Neural cell (in vitro differentiated cells): ENCODE measurements around the gene UBA1. TPM values are rescaled to one million over a fixed set of nuclear protein-coding genes. Genes with fewer than 3 reads are reported as not detected.

Experiments
- H2AFZ ChIP-seq: fragments of 200-600, 300-800 bp; sonication (generic), shearing (Covaris generic); 2 replicates; pipeline ENCODE4 v1.6.0; 2014; ENCODE audit warnings: low read depth, mild to moderate bottlenecking, antibody characterized with exemption, low read length, moderate library complexity
- H3F3A ChIP-seq: fragments of 200-600 bp; shearing (Covaris generic); 2 replicates; pipeline ENCODE4 v1.6.1; 2016; ENCODE audit warnings: mild to moderate bottlenecking, moderate library complexity, mixed read lengths, antibody characterized with exemption, low read length; ENCODE audit not compliant: insufficient read depth, poor library complexity, severe bottlenecking
- H3K27ac ChIP-seq: fragments of 200-600, 300-800 bp; sonication (generic), shearing (Covaris generic); 2 replicates; pipeline ENCODE4 v1.5.1; 2014; ENCODE audit warnings: mild to moderate bottlenecking, low read length, moderate library complexity
- H3K27me3 ChIP-seq: fragments of 300-800, 200-600 bp; sonication (generic), shearing (Covaris generic); 2 replicates; pipeline ENCODE4 v1.6.0; 2014; ENCODE audit warnings: mild to moderate bottlenecking, low read depth, low read length, moderate library complexity; ENCODE audit not compliant: insufficient read depth
- H3K36me3 ChIP-seq: fragments of 300-800, 200-600 bp; sonication (generic), shearing (Covaris generic); 2 replicates; pipeline ENCODE4 v1.5.1; 2014; ENCODE audit warnings: mild to moderate bottlenecking, antibody characterized with exemption, low read length, moderate library complexity; ENCODE audit not compliant: insufficient read depth
- H3K4me2 ChIP-seq: fragments of 300-800, 200-600 bp; sonication (generic), shearing (Covaris generic); 2 replicates; pipeline ENCODE4 v1.6.0; 2014; ENCODE audit warnings: mild to moderate bottlenecking, low read length
- H3K4me3 ChIP-seq: fragments of 300-800, 200-600 bp; sonication (generic), shearing (Covaris generic); 2 replicates; pipeline ENCODE4 v1.5.1; 2014; ENCODE audit warnings: mild to moderate bottlenecking, low read length, moderate library complexity
- H3K79me2 ChIP-seq: fragments of 200-600 bp; shearing (Covaris generic); replicated peaks from 2 replicates; pipeline ENCODE4 v1.6.0; 2014; ENCODE audit warnings: mild to moderate bottlenecking, low read length, moderate library complexity; ENCODE audit not compliant: insufficient read depth
- H3K9ac ChIP-seq: fragments of 300-800, 200-600 bp; sonication (generic), shearing (Covaris generic); 2 replicates; pipeline ENCODE4 v1.6.1; 2016; ENCODE audit warnings: mild to moderate bottlenecking, low read length, mixed read lengths
- H3K9me2 ChIP-seq: fragments of 200-600 bp; shearing (Covaris generic); 2 replicates; pipeline ENCODE4 v1.6.1; 2016; ENCODE audit warnings: mild to moderate bottlenecking, low read length, mixed read lengths; ENCODE audit not compliant: insufficient read depth
- H3K9me3 ChIP-seq: fragments of 200-600, 300-800 bp; sonication (generic), shearing (Covaris generic); 2 replicates; pipeline ENCODE4 v1.6.1; 2016; ENCODE audit warnings: mild to moderate bottlenecking, mixed run types, low read length, moderate library complexity, mixed read lengths
- H4K20me1 ChIP-seq: fragments of 200-600 bp; shearing (Covaris generic); 2 replicates; pipeline ENCODE4 v1.6.1; 2016; ENCODE audit warnings: mild to moderate bottlenecking, mixed run types; ENCODE audit not compliant: insufficient read depth
- EP300 ChIP-seq: fragments of 450-650 bp; conservative IDR thresholded peaks from 2 replicates; pipeline ENCODE4 v1.6.1; 2014; ENCODE audit warnings: antibody characterized with exemption, mild to moderate bottlenecking, moderate library complexity; ENCODE audit not compliant: poor library complexity, severe bottlenecking
- EZH2 ChIP-seq: fragments of 200-600, 300-800 bp; shearing (Covaris generic), sonication (generic); IDR thresholded peaks from 2 replicates; pipeline ENCODE4 v1.6.1; 2014; ENCODE audit warnings: antibody characterized with exemption, low read length, borderline replicate concordance, mild to moderate bottlenecking; ENCODE audit not compliant: insufficient read depth, poor library complexity, severe bottlenecking
- MXI1 ChIP-seq: fragments of 450-650 bp; conservative IDR thresholded peaks from 2 replicates; pipeline ENCODE4 v1.6.1; 2014; ENCODE audit warnings: antibody characterized with exemption, mild to moderate bottlenecking; ENCODE audit not compliant: poor library complexity, severe bottlenecking
- POLR2AphosphoS5 ChIP-seq: IDR thresholded peaks from 2 replicates; pipeline ENCODE4 v1.6.1; 2012
- RAD21 ChIP-seq: fragments of 450-650 bp; conservative IDR thresholded peaks from 2 replicates; pipeline ENCODE4 v1.6.1; 2014; ENCODE audit warnings: antibody characterized with exemption, mild to moderate bottlenecking, moderate library complexity
- SMC3 ChIP-seq: fragments of 450-650 bp; conservative IDR thresholded peaks from 2 replicates; pipeline ENCODE4 v1.6.1; 2014; ENCODE audit warnings: antibody characterized with exemption, mild to moderate bottlenecking, moderate library complexity; ENCODE audit not compliant: poor library complexity
- TAF1 ChIP-seq: IDR thresholded peaks from 2 replicates; pipeline ENCODE4 v1.6.1; 2012; ENCODE audit warnings: low read depth
- polyA plus RNA-seq: library from polyadenylated mRNA; depleted of rRNA; stranded (reverse); fragments of >200 nt; gene quantifications from 2 replicates; pipeline ENCODE4 v1.2.3, GENCODE V29; 2014
- TF ChIP-seq, protein P1 (sequence below): IDR thresholded peaks from 2 replicates; pipeline ENCODE4 v1.6.1; 2012; ENCODE audit warnings: borderline replicate concordance
- TF ChIP-seq, protein P2 (sequence below): fragments of 450-650 bp; IDR thresholded peaks from 2 replicates; pipeline ENCODE4 v1.5.1; 2014; ENCODE audit warnings: antibody characterized with exemption, mild to moderate bottlenecking, moderate library complexity; ENCODE audit not compliant: poor library complexity, severe bottlenecking

Gene UBA1
- polyA plus RNA-seq, 1 donor from 2014 or later: 132 TPM

DNA sequence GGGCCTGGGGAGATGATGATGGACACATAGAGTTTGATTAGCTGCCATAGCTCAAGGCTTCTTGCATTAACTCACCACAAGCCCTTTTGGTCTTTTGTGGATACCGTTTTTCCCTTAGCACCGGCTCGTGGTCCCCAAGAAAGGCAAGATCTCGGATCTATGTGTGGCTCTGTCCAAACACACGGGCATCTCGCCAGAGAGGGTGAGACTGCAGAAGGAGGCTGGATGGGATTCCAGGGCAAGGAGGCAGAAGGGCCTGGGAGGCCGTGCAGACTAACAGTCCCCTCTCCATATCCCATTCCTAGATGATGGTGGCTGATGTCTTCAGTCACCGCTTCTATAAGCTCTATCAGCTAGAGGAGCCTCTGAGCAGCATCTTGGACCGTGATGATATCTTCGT is 48.7 kb downstream of the UBA1 start:
- H4K20me1 ChIP-seq: no peaks in the 10 kb centered on the region
- TF ChIP-seq POLR2AphosphoS5 (no peak), MXI1 (no peak), EZH2 (no peak), TAF1 (no peak), EP300 (no peak), SMC3 (no peak), RAD21 (no peak)
- TF ChIP-seq, protein P1, sequence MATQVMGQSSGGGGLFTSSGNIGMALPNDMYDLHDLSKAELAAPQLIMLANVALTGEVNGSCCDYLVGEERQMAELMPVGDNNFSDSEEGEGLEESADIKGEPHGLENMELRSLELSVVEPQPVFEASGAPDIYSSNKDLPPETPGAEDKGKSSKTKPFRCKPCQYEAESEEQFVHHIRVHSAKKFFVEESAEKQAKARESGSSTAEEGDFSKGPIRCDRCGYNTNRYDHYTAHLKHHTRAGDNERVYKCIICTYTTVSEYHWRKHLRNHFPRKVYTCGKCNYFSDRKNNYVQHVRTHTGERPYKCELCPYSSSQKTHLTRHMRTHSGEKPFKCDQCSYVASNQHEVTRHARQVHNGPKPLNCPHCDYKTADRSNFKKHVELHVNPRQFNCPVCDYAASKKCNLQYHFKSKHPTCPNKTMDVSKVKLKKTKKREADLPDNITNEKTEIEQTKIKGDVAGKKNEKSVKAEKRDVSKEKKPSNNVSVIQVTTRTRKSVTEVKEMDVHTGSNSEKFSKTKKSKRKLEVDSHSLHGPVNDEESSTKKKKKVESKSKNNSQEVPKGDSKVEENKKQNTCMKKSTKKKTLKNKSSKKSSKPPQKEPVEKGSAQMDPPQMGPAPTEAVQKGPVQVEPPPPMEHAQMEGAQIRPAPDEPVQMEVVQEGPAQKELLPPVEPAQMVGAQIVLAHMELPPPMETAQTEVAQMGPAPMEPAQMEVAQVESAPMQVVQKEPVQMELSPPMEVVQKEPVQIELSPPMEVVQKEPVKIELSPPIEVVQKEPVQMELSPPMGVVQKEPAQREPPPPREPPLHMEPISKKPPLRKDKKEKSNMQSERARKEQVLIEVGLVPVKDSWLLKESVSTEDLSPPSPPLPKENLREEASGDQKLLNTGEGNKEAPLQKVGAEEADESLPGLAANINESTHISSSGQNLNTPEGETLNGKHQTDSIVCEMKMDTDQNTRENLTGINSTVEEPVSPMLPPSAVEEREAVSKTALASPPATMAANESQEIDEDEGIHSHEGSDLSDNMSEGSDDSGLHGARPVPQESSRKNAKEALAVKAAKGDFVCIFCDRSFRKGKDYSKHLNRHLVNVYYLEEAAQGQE: no peak
- TF ChIP-seq, protein P2, sequence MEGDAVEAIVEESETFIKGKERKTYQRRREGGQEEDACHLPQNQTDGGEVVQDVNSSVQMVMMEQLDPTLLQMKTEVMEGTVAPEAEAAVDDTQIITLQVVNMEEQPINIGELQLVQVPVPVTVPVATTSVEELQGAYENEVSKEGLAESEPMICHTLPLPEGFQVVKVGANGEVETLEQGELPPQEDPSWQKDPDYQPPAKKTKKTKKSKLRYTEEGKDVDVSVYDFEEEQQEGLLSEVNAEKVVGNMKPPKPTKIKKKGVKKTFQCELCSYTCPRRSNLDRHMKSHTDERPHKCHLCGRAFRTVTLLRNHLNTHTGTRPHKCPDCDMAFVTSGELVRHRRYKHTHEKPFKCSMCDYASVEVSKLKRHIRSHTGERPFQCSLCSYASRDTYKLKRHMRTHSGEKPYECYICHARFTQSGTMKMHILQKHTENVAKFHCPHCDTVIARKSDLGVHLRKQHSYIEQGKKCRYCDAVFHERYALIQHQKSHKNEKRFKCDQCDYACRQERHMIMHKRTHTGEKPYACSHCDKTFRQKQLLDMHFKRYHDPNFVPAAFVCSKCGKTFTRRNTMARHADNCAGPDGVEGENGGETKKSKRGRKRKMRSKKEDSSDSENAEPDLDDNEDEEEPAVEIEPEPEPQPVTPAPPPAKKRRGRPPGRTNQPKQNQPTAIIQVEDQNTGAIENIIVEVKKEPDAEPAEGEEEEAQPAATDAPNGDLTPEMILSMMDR: no peak
- no peak overlapping the region for H3K9ac ChIP-seq
- H3K36me3 ChIP-seq: no peaks in the 10 kb centered on the region
- no peaks in the 10 kb centered on the region for H3K27me3 ChIP-seq
- peaks cover 18% of the 10 kb centered on the region for H3K79me2 ChIP-seq
- no peak overlapping the region for H2AFZ ChIP-seq
- H3K4me3 ChIP-seq: no peak overlapping the region
- H3K9me3 ChIP-seq: no peaks in the 10 kb centered on the region
- H3F3A ChIP-seq: no peaks in the 10 kb centered on the region
- no peak overlapping the region for H3K27ac ChIP-seq
- H3K4me2 ChIP-seq: no peak overlapping the region
- no peaks in the 10 kb centered on the region for H3K9me2 ChIP-seq

- Histone ChIP-seq H3K27me3 (no peaks in the 10 kb centered on the region), H3K9me3 (no peaks in the 10 kb centered on the region), H3K9ac (no peak overlapping the region), H3K9me2 (no peaks in the 10 kb centered on the region), H3K79me2 (peaks cover 11% of the 10 kb centered on the region), H3K4me3 (no peak overlapping the region), H2AFZ (no peak overlapping the region), H3F3A (no peaks in the 10 kb centered on the region), H3K27ac (no peak overlapping the region), H3K36me3 (no peaks in the 10 kb centered on the region), H4K20me1 (no peaks in the 10 kb centered on the region), H3K4me2 (no peak overlapping the region)
- TF ChIP-seq, protein P1: no peak
- no peak for TF ChIP-seq SMC3
- no peak for TF ChIP-seq RAD21
- no peak for TF ChIP-seq POLR2AphosphoS5
- TF ChIP-seq EZH2: no peak
- TF ChIP-seq TAF1: no peak
- TF ChIP-seq, protein P2: no peak
These were observed 49.7 kb downstream of the UBA1 start for GRCh38 chrX:47243351-47243750.
